NCI-H524 (cell line): Measurements from ENCODE around the gene MDGA2.
"Not testable (repeated sequence)": the region's sequence is repeated elsewhere in the genome, so short reads cannot be mapped to it uniquely, and the experiment has no call there.

ENCODE experiments used
- DNase-seq, 2 experiments: peaks; one replicate each; lab custom pipeline; 2025; lab: John Stamatoyannopoulos, UW

Gene MDGA2

DNA sequence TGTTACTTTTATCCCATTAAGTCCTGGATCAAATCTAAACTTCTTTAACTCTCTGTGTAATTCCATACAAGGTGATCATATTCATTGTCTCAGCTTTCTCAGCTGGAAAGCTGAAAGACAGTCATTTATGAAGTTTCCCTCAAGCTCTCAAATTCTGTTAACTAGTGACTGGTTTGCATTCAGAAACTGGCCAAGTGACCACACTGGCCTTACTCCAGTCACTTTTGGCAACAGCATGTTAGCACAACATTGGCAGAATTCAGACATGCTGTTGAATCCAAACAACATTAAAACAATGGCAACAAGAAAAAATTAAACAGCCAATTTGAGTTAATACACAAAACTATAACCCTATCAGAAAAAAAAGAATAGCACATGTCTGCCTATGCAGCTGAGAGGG is 343.3 kb downstream of the MDGA2 start:
- DNase-seq: no peak

DNA sequence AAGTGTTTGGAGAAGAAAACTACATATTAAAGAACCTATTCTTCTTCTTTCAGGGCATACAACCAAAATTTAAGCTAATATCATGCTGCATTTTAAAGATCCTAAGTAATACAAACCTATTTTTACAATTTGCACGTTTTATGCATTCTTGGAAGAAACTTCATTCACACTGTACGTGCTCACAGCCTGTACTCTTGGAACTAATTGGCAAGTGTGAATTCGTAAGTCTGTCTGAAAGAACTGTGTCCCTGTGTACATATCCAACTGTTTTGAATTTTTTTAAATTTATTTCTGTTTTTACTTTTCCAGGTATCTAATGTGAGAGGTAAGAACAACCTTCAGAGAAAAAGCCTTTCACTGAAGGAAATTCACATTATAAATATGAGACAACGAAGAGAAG is 347.0 kb downstream of the MDGA2 start:
- DNase-seq: no peak

DNA sequence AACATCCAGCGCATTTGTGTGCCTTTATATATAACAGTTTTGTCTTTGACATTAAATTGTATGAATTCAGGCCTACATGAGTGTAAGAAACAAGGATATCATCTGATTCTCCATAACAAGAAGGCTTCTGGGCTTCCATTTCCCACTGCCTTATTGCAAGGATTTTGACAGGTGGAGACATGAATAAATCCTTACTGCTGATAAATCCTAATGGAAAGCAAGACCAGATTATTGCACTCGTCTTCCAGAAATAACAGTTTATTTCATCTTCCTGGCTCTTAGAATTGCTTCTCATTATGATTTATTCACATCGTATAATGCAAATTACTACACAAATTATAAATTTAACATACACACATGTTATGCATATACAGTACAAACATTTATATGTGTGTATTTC is 348.1 kb downstream of the MDGA2 start:
- no peak for DNase-seq

DNA sequence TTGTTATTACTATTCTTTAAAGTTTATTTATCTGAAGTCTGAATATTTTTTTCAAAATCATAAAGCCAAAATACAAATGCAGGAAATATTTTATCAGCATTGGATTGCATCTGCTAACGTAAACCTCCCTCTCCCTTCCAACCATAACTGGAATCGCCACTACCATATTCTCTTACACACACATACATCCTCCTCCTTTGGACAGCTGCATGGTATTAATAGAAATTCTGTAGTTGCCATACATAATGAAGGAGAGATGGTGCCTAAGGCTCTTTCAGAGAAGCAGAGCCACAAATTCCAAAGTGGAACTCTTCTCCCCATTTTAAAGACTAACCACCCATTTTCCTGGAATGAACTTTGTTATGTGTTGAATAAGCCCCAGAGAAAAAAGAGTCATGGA is 352.7 kb downstream of the MDGA2 start:
- DNase-seq: no peak

DNA sequence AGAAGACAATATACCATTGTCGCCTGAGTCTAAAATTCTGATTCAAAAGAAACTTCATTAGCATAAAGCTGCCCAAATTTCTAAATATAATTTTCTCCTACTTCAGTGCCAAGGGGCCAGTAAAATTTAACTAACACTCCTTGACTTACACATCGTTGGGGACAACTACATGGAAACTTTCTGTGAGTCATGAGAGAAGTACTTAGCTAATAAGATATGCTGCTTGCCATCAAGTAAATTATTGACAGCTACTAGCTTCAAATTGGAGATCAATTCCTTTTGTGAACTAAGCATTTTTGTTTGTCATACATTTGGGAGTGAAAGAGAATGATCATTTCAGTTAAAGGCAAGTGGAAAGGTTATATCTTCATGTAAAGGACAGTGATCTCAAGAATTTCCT is 373.3 kb downstream of the MDGA2 start:
- DNase-seq: no peak

DNA sequence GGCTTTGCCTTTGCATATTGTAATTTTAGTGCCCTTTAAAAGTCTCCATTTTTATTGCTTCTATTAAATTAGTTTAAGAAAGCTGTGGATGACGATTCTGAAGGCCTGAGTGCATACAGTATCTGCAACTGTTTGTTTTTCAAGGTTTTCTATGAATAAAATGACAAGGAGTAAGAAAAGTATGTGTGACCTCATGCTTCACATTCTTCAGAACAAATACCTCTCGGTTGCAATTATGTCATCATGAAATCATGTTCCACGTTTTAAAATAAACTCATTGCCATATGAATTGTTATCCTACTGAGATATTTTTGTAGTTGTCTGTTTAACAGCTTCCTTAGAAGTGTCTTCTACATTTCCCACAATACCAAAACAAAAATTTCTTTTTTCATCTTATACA is 374.6 kb downstream of the MDGA2 start:
- no peak for DNase-seq

- DNase-seq: no peak
These were observed 378.0 kb downstream of the MDGA2 start for GRCh38 chr14:47297374-47297773.

DNA sequence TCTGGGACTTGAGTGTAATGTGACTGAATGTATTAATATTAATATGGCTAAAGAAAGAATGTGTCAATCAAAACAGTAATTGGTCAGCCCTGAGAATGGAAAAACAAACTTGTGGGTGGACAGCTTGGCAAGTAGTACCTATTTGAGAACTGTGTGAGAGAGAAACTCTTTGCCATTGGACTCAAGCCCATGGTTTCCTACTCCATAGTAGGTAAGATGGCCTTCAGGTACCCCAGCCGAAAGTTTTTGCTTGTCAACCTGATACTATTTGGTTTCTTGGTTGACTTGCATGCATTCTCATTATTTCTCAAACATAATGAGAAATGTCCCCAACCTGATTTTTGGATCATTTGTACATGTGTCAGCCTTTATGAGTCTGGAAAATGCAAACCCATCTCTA is 391.1 kb downstream of the MDGA2 start:
- no peak for DNase-seq

DNA sequence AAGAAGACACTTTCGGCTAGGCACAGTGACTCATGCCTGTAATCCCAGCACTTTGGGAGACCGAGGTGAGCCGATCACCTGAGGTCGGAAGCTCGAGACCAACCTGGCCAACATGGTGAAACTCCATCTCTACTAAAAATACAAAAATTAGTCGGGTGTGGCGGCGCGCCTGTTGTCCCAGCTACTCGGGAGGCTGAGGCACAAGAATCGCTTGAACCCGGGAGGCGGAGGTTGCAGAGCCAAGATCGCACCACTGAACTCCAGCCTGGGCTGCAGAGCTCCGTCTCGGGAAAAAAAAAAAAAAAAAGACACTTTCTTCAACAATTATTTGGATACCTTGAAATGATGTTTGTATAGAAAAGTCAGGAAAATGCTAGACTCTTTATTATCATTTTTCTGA is 393.6 kb downstream of the MDGA2 start:
- not testable (repeated sequence) for DNase-seq

DNA sequence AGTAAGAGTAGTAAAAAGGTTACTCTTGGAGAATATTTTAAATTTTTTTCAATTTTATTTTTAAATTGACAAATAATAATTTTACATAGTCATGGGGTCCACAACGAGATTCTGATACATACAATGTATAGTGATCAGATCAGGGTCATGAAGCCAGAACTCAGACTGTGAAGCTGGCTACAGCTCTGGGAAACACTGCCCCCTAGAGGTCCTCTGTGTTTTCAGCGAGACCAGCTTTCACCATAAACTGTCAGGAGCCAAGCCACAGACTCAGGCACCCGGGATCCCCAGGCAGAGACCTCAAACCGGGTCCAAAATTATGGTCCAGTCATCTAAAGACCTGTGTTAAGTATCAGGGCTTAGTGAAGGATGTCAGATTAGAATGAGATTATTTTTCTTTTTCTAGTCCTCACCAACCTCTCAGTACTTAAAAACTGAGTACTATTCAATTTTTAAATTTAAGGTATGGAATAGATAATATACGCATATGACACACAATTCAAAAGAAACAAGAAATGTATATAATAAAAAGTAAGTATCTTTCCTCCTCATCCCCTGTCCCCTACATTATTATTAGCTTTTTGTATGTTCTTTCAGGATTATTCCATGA is 397.1 kb downstream of the MDGA2 start:
- peak; percentile 48 to 84 for DNase-seq

- no peak for DNase-seq
These were observed 397.7 kb downstream of the MDGA2 start for GRCh38 chr14:47277703-47278102.

DNA sequence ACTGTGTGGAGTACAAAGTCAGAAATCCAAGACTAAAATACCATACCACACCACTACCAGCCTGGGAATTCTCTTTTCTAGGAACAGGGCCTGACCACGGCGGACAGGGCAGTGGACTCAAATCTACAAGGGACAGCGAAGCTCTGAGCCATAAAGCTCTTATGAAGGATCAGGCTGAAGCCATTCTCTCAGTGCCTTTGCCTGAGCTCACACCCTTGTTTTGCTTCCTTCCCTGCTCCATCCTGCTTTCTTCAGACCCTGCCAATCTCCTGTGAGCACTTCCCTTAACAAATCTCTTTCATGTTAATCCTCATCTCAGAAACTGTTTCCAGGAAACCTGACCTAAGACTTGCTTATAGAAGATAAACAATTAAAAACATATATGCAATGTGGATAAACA is 398.5 kb downstream of the MDGA2 start:
- peak in 1 of 2 experiments; percentile 19 for DNase-seq

DNA sequence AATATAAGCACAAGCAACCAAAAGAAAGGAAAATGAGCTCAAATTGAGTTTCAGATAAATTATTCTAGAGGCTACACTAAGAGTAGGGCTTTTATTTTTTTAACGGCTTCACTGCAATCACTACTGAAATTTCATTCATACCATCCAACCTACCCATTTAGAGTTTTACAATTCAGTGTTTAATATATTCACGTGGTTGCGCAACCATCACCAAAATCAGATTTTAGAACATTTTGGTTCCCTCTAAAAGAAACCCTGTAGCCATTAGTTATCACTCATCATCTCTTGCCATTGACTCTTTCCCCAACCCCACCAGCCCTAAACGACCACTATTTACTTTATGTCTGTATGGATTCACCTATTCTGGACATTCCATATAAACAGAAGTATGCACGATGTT is 401.5 kb downstream of the MDGA2 start:
- DNase-seq: no peak

DNA sequence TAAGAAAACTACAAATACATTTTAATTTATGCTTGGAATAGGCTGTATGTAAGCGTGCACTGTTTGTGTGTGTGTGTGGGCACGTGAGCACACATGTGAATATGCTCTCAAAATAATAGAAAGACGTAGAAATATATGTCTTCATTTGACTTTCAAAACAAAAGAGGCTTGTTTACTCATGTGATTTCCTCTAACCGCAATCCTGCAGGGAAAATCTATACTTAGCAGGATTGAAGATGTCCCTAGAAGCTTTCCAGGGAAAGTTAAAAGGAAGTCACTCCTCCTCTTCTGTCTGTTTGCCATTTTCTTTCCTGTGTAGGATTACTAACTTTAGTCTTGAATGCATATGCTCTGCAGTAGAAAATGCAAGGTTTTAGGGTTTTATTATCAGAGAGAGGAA is 404.7 kb downstream of the MDGA2 start:
- DNase-seq: no peak

DNA sequence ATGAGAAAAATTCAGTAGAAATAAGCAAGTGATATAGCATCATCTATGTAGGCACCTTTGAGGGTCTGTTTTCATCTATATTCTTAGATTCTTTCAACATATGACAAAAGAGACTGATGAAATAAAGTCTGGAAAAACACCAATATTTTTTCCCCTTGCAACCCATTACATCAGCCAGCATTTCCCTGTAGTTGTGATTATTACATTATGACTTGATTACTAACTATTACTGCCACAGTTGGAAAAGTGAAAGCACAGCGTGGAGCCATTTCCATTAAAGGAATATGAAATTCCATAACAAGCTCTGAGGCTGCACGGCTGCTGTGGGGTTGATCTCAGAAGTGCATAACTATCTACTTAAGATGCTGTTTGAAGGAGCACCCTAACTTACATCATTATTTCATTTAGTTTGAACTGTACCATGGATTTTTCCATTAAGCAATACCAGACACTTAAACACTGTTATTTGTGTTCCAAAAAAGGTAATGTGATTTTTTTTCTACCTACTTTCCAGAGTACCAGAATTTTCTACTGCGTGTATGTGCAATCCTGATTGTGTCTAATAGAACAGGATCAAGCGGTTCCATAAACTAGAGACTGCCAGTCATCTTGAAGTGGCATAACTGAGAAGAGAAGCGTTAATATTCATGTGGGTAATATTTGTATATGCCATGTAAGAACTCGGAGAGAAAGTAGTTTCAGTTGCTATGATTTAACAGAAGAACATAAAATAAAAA is 405.5 kb downstream of the MDGA2 start:
- no peak for DNase-seq

GRCh38 chr14:47264842-47265241 is 410.6 kb downstream of the MDGA2 start:
- DNase-seq: no peak

- no peak for DNase-seq
These were observed 412.6 kb downstream of the MDGA2 start for GRCh38 chr14:47262801-47263200.

DNA sequence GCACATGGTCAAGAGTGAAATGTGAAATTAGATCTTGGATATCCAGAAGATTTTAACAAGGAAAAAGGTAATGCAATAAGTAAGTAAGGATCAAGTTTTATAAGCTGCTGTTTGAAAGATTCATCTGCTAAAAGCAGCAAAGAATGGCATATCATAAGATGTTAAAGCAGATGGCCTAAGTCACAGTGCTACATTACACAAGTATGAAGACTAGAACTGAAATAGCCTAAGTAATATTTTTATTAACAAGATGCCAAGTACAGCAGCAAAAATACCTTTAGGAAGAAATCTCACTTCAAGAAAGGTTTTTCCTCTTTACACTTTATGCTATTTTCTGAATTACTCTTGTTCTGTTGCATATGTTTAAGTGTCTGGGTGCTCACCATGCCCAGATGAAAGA is 414.1 kb downstream of the MDGA2 start:
- DNase-seq: peak; percentile 43 to 90

DNA sequence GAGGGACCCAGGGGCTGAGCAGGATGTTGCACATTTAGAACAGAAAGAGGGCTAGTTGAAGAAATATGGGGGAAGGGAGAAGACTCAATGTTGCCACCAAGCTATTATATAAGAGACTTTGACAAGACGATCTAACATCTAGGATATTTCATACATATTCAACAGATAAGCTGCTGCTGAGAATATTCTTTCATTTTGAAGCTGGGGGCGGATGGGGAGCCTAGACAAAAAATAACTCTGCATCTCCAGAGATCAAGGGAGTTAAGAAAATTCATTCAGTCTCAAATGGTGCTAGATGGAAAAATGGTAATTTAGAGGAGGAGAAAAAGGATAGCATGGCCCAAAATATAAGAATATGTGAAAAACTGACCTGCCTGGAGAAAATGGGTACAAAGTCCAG is 415.6 kb downstream of the MDGA2 start:
- no peak for DNase-seq

DNA sequence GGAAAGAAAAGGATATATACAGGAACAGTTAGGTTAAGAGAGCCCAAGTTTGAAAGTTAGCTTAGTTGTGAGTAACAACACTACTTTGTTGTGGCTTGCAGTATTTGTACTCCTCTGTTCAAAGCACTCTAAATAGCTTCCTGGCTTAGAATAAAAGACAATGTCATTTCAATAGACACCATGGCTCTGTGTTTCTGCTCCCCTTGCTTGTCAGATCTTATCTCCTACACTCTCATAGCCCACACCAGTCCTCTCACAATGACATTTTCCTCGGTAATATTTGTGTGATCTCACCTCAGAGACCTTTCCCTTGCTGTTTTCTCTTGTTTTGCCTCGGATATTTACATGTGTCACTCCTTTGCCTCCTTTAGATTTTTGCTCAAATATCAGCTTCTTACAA is 418.4 kb downstream of the MDGA2 start:
- DNase-seq: no peak

- no peak for DNase-seq
These were observed 422.6 kb downstream of the MDGA2 start for GRCh38 chr14:47252802-47253201.

DNA sequence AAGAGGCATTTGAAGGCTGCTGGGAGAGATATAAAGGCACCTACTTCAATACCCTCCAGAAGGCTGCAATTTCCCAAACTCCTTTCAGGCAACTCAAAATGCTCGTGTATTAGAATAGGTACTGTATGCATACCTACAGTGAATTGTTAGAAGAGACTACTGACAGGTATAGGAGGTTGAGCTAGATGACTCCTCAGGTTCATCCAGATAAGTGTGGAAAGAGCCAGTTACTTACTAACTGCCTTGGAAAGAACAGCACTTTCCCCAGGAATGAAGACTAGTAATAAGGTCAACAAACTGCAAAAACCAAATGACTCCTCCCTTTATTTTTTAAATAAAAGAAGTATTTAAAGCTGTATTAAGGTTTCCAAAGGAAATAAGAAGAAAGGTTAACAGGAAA is 429.0 kb downstream of the MDGA2 start:
- DNase-seq: no peak

GRCh38 chr14:47242579-47242978 is 432.8 kb downstream of the MDGA2 start:
- DNase-seq: not testable (repeated sequence)
